Measurements from ENCODE around the gene GPATCH2L. TPM values are rescaled to one million over a fixed set of nuclear protein-coding genes. Genes with fewer than 3 reads are reported as not detected.

Gene GPATCH2L
- total RNA-seq, 1 donor from 2014 or later = 40.3 TPM

GRCh38 chr14:76193696-76194095 is 42.0 kb downstream of the GPATCH2L start:
- no peak for DNase-seq (ENCODE audit: low spot score in 2 of 2)
- Histone ChIP-seq H3K9me3 (no peaks in the 10 kb centered on the region), H3K27ac (no peak overlapping the region), H3K27me3 (no peaks in the 10 kb centered on the region), H3K4me3 (no peak overlapping the region), H3K4me1 (no peaks in the 10 kb centered on the region), H3K36me3 (peaks cover 52 to 73% of the 10 kb centered on the region in 2 donors)
- TF ChIP-seq, protein P1, sequence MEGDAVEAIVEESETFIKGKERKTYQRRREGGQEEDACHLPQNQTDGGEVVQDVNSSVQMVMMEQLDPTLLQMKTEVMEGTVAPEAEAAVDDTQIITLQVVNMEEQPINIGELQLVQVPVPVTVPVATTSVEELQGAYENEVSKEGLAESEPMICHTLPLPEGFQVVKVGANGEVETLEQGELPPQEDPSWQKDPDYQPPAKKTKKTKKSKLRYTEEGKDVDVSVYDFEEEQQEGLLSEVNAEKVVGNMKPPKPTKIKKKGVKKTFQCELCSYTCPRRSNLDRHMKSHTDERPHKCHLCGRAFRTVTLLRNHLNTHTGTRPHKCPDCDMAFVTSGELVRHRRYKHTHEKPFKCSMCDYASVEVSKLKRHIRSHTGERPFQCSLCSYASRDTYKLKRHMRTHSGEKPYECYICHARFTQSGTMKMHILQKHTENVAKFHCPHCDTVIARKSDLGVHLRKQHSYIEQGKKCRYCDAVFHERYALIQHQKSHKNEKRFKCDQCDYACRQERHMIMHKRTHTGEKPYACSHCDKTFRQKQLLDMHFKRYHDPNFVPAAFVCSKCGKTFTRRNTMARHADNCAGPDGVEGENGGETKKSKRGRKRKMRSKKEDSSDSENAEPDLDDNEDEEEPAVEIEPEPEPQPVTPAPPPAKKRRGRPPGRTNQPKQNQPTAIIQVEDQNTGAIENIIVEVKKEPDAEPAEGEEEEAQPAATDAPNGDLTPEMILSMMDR (IDR thresholded peaks at IDR 0.05) = no peak
- intact Hi-C loops (cut with DNase I) = no loop called here

DNA sequence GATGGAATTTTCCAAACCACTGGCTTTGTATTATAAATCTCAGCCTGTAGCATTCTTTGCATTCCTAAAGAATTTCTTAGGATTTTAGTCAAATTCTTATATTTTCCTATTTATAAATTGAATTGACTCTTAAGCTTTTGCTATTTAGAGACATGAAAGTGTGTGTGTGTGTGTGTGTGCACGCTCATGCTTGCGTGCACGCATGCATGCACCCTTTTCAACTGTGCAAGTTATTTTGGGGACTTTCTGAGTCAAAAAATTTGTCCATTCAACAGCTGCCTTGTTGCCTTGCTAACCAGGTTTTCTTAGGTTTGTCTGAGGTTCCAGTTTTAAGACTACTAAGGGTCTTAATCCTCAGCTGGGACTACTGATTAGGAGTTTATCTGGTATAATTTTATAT is 42.6 kb downstream of the GPATCH2L start:
- H3K4me3 ChIP-seq = no peak overlapping the region
- no peaks in the 10 kb centered on the region for H3K27me3 ChIP-seq
- peaks cover 49 to 75% of the 10 kb centered on the region in 2 donors for H3K36me3 ChIP-seq
- TF ChIP-seq, protein P1 (IDR thresholded peaks at IDR 0.05) = no peak
- intact Hi-C loops (cut with DNase I) = no loop called here
- H3K27ac ChIP-seq = no peak overlapping the region
- DNase-seq (ENCODE audit: low spot score in 2 of 2) = no peak
- no peaks in the 10 kb centered on the region for H3K4me1 ChIP-seq
- no peaks in the 10 kb centered on the region for H3K9me3 ChIP-seq

GRCh38 chr14:76195003-76195402 is 43.3 kb downstream of the GPATCH2L start:
- intact Hi-C loops (cut with DNase I) = no loop called here
- H3K9me3 ChIP-seq = no peaks in the 10 kb centered on the region
- DNase-seq (ENCODE audit: low spot score in 2 of 2) = no peak
- H3K27ac ChIP-seq = no peak overlapping the region
- H3K36me3 ChIP-seq = peaks cover 49 to 82% of the 10 kb centered on the region in 2 donors
- TF ChIP-seq, protein P1 (IDR thresholded peaks at IDR 0.05) = no peak
- H3K27me3 ChIP-seq = no peaks in the 10 kb centered on the region
- H3K4me3 ChIP-seq = no peak overlapping the region
- no peaks in the 10 kb centered on the region for H3K4me1 ChIP-seq

- Histone ChIP-seq H3K27ac (no peak overlapping the region), H3K4me3 (no peak overlapping the region), H3K27me3 (no peaks in the 10 kb centered on the region), H3K4me1 (no peaks in the 10 kb centered on the region), H3K9me3 (no peaks in the 10 kb centered on the region), H3K36me3 (peaks cover 53 to 89% of the 10 kb centered on the region in 2 donors)
- intact Hi-C loops (cut with DNase I) = no loop called here
- TF ChIP-seq, protein P1 (IDR thresholded peaks at IDR 0.05) = no peak
- DNase-seq (ENCODE audit: low spot score in 2 of 2) = no peak
Measured at GRCh38 chr14:76196980-76197695, 45.4 kb downstream of the GPATCH2L start.

DNA sequence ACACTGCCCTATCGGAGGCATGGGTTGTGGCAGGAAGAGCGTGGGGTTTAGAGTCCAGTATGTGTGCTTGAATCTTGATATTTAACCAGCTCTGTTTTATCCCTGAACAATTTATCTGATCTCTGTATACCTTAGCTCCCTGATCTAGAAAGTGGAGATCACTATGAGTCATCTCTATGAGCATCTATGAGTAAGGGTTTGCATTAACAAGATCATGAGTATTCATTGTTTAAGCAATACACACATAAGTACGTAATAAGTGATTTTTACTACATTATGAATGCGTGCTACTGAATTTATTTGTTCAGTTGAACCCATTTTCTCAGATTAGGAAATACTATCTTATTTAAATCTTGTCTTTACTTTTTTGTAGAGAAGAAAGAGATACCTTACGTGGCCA is 49.4 kb downstream of the GPATCH2L start:
- Histone ChIP-seq H3K36me3 (peaks cover 44 to 64% of the 10 kb centered on the region in 2 donors), H3K4me1 (no peaks in the 10 kb centered on the region), H3K9me3 (no peaks in the 10 kb centered on the region), H3K27ac (no peak overlapping the region), H3K27me3 (no peaks in the 10 kb centered on the region), H3K4me3 (no peak overlapping the region)
- no peak for DNase-seq (ENCODE audit: low spot score in 2 of 2)
- TF ChIP-seq, protein P1 (IDR thresholded peaks at IDR 0.05) = no peak
- intact Hi-C loops (cut with DNase I) = no loop called here

Measured in ascending aorta (tissue), 2 donors.